Measurements from ENCODE around the gene FMO4.

DNA sequence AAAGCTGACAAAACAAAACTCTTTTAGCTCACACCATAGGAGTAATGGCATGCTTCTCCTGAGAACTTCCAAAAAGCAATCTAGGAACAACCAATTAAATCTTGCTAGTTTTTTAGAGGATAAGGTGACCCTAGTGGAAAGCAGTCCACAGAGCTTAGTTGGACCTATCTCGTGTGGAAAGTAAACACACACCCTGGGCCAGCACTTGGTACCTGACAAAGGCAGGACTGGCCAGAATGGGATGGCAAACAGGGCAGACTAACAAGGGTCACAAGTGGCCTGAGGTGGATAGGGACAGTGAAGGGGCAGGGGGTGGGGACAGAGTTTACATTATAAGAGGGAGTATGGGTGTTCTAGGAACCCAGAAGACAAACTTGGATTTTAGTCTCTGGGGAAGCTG is 22.0 kb downstream of the FMO4 start:
- TF ChIP-seq EZH2 (IDR thresholded peaks at IDR 0.05): no peak
- TF ChIP-seq POLR2AphosphoS5 (IDR thresholded peaks at IDR 0.05; ENCODE audit: borderline replicate concordance, low read depth, low read length): no peak
